HG02852 (cell line): Measurements from ENCODE around the gene NTRK1.

ENCODE experiments used
- ATAC-seq: cut with Tn5 transposase; IDR thresholded peaks from one replicate; pipeline ENCODE4 v1.9.1; 2021; ENCODE audit warnings: mild to moderate bottlenecking, moderate library complexity; ENCODE audit not compliant: unreplicated experiment

NTRK1 gene

GRCh38 chr1:156856282-156856785 is 4.3 kb upstream of the NTRK1 start:
- no peak for ATAC-seq

DNA sequence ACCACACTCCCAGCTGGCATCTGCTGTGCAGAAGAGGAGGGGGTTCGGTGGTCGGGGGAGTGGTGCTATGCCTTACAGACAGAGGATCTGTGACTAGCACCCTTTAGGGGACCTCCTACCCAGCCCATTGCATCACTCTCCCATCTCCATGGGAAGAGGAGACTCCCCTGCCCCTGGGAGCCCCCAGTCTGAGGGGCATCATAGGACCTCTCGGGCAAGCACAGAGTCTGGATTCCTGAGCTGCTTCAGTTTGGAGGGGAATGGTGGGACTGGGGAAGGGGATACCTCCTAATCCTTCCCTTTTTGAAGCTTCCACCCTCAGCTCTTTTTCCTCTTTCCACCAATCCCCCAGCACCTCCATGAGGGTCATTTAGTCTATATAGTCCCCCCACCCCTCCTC is 3.1 kb upstream of the NTRK1 start:
- no peak for ATAC-seq

DNA sequence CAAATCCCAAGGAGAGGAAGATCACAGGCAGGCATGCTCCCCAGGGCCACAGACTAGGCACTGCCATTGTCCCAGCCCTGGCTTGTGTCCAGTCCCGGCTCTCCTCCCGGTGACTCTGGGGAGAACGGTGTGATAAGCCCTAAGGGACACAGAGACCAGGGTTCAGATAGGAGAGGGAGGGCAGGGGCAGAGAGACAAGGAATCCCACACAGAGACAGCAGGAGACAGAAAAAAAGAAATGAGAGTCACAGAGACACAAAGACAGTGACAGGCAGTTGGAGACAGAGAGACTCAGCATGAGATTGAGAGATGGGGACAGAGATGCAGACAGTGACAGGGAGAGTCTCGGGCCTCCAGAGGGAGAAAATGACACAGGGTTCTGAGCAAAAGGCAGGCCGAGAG is 2.1 kb upstream of the NTRK1 start:
- no peak for ATAC-seq

- ATAC-seq: no peak
Observed at GRCh38 chr1:156858959-156859522, 1.6 kb upstream of the NTRK1 start, which contains the start of gene INSRR. Gene INSRR, minus strand, starts transcription at chr1:156859117. Its CDS starts 496 bp downstream, at chr1:156858621.

DNA sequence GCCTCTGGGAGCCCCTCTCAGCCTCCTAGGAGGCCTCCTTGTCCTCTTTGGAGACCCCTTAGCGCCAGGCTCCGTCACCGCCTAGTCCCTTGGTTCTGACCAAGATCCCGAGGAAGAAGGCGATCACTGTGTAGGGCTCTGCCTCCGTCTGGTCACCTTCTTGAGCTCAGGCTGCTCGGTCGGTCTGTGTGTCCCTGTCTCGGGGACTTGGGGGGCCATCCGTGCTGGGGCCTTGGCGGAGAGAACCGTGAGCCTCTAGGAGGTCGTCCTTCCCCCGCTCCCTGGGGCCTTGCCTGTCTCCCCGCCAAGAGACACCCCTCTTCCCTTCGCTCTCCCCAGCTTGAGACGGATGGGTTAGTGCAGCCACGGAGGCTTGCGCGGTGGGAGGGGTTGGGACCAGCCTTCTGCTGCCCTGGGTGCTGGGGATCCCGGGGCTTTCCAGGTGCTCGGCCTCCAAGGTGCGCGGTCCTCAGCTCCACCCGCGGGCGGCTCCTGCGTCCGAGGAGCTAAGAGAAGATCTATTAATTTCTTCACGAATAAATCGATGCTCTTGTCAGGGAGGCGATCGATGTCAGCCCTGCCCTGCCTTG is 1.0 kb upstream of the NTRK1 start:
- ATAC-seq: peak; percentile 26

DNA sequence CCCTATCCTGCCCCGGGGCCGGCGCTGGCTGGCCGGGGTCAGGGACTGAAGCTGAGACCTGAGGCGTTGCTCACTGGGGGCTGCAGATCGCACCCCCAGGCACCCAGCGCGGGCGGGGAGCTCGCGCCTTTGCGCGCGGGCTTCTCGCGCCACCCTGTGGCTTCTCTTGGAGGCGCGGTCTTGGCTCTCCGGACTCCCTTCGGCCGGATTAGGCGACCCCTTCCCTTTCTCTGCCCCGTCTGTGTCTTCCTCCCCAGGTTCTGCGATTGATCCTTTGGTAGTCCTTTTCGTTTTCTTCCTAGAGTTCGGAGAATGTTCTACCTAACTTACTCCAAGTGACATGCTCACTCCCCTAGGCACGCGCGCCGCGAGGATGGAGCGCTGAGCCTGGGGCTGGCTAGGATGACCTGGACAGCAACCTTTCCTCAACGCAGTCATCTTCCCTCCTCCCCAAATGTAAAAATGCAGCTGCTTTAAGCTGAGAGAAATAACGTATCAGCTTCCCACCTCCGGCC is 495 bp upstream of the NTRK1 start:
- peak; percentile 56 for ATAC-seq

DNA sequence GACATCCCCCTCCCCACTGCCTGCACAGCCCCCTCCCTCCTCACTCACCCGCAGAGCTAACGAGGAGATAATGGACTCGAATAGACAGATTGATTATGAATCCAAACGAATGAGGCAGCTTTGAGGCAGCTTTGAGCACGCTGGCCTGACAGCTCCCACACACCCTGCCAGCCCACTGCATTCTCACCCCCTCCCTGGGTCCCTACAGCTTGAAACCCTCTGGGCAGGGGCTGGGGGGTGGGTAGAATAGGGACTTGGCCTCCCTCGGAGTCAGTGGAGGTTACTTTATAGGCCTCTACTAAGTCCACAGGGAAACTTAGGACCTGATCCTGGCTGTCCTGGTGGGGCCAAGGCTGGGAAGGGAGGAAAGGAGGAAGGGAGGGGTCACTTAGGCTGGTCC is 1.9 kb downstream of the NTRK1 start:
- no peak for ATAC-seq

DNA sequence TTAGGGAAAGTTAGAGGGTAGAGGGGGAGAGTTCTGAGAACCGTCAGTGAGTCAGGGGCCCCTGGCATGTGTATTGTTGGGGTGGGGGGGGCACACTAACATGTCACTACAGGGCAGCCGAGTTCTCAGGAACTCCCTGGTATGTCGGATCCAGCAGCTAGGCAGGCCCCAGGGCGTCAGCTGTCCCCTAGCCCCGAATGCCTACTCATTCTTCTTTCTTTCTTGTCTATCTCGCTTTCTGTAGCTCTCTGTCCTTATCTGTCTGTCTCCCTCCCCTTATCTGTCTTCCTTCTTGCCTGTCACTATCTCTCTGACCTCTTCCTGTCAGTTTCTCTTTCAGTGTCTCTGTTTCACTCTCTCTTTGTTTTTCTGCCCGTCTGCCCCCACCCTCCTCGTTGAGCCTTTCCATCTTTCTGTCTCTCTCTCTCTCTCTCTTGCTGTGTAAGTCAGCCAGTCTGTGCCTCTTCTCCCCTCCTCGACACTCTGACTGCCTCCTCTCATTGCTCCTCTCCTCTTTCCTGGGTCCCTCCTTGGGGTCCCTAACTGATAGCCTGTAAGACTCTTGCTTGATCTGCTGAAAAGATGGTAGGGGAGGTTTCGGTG is 2.4 kb downstream of the NTRK1 start:
- no peak for ATAC-seq

DNA sequence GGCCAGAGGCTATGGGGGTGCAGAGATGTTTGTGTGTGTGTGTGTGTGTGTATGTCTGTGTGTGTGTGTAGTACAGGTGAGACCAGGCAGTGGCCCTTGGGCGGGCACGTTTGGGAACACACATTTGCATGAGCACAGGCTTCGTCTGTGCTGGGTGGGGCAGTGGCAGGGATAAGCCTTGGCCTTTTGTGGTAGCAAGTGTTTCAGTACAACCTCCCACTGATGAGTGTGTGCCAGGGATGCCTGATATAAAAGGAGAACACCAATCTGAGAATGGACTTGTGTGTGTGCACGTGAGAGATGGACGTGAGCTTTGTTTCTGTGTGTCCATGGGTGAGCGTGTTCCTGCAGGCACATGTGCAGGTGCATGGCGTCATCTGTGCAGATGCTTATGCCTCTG is 3.0 kb downstream of the NTRK1 start:
- ATAC-seq: no peak

- ATAC-seq: no peak
Observed at GRCh38 chr1:156864796-156865195, 4.1 kb downstream of the NTRK1 start.

- ATAC-seq: no peak
Observed at GRCh38 chr1:156865258-156865657, 4.6 kb downstream of the NTRK1 start.

DNA sequence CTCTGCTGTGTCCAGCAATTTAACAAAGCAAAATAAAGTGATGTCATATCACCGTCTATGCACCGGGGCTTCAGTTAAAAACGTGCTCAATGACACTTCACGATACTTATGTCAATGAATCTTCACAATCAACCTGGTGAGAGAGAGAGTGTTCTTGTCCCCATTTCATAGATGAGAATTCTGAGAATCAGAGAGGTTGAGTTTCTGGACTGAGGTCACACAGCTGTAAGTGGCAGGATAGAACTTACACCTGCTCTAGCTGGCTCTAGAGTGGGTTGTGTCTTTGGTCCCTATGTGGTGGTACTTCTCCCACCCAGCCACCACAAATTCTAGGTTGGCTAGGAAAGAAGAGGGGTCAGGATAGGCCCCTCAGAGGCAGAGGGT is 5.2 kb downstream of the NTRK1 start:
- no peak for ATAC-seq

GRCh38 chr1:156866249-156866909 is 5.7 kb downstream of the NTRK1 start:
- ATAC-seq: no peak

GRCh38 chr1:156868341-156868740 is 7.7 kb downstream of the NTRK1 start:
- ATAC-seq: no peak

GRCh38 chr1:156869455-156869854 is 8.8 kb downstream of the NTRK1 start:
- no peak for ATAC-seq

DNA sequence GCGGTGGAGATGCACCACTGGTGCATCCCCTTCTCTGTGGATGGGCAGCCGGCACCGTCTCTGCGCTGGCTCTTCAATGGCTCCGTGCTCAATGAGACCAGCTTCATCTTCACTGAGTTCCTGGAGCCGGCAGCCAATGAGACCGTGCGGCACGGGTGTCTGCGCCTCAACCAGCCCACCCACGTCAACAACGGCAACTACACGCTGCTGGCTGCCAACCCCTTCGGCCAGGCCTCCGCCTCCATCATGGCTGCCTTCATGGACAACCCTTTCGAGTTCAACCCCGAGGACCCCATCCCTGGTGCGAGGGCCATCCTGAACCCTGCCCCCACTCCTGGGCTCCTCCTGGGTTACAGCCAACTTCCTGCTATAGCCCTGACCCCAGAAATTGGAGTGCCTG is 13.0 kb downstream of the NTRK1 start:
- ATAC-seq: no peak

- ATAC-seq: no peak
Observed at GRCh38 chr1:156874142-156874541, 13.5 kb downstream of the NTRK1 start.

- ATAC-seq: no peak
Observed at GRCh38 chr1:156874572-156875340, 14.1 kb downstream of the NTRK1 start.

DNA sequence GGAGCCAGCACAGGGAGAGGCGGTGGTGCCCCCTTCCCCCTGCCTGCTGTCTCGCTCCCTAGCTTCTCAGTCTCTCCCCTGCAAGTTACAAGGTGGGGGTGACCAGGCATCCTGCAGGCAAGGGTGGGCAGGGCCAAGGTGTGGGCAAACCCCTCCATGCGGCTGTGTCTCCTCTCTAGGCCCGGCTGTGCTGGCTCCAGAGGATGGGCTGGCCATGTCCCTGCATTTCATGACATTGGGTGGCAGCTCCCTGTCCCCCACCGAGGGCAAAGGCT is 14.6 kb downstream of the NTRK1 start:
- ATAC-seq: no peak

DNA sequence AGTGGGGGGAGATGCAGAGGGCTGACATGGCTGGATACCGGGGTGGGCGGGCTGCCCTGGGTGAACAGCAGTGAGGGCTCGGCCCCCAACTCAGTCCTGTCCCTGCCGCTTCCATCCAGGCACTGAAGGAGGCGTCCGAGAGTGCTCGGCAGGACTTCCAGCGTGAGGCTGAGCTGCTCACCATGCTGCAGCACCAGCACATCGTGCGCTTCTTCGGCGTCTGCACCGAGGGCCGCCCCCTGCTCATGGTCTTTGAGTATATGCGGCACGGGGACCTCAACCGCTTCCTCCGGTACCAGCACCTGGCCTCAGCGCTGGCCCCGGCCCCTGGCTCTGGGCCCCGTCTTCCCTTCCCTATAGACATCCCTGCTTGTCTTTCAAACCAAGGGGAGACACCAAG is 15.6 kb downstream of the NTRK1 start:
- no peak for ATAC-seq

DNA sequence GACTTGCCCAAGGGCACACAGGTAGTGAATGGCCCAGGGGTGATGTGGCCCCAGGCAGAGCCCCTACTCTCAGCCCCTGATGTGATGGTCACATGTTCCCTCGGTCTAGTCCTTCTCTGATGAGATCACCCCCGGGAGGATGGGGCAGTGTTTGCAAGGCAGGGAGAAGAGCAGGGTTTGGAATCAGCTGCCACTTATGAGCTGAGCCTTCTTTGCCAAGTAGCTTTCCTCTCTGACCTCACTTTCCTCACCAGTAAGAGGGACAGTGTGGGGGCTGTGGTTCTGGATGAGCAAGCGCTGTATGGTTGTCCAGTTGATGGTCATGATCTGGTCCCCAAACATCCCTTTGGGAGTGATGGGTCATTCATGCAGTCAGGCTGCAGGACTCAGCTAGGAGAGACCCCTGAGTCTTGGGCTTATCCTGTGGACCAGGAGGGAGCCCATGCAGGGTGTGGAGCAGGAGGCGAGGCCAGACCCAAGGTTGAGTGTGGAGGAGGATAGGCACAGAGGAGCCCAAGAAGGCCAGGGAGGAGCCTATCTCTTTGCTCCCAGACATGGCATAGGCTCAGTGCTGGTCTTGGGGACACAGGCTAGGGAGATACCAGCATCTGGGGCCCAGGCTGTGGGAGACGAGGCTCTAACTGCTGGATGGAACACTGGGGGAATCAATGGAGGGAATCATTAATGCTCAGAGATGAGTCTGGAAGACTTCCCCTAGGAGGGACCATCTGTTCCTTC is 16.9 kb downstream of the NTRK1 start:
- ATAC-seq: no peak
